GM19452 (cell line): Measurements from ENCODE around the gene EDRF1.
"Not testable (repeated sequence)": the region's sequence is repeated elsewhere in the genome, so short reads cannot be mapped to it uniquely, and the experiment has no call there.

Experiments used
- ATAC-seq: cut with Tn5 transposase; IDR thresholded peaks from one replicate; pipeline ENCODE4 v1.9.1; 2021; ENCODE audit not compliant: unreplicated experiment

Gene EDRF1

GRCh38 chr10:125708971-125709503 is 10.5 kb upstream of the EDRF1 start:
- peak; percentile 66 for ATAC-seq

GRCh38 chr10:125709553-125710474 is 9.7 kb upstream of the EDRF1 start:
- no peak for ATAC-seq

- ATAC-seq: no peak
Observed at GRCh38 chr10:125711110-125711750, 8.3 kb upstream of the EDRF1 start.

- ATAC-seq: not testable (repeated sequence)
Observed at GRCh38 chr10:125714728-125715127, 4.8 kb upstream of the EDRF1 start.

GRCh38 chr10:125720002-125720382 is 483 bp downstream of the EDRF1 start:
- no peak for ATAC-seq

GRCh38 chr10:125721035-125721434 is 1.5 kb downstream of the EDRF1 start:
- peak; percentile 48 for ATAC-seq

- ATAC-seq: no peak
Observed at GRCh38 chr10:125722811-125723210, 3.3 kb downstream of the EDRF1 start.

GRCh38 chr10:125726914-125727313 is 7.4 kb downstream of the EDRF1 start:
- no peak for ATAC-seq

GRCh38 chr10:125727436-125727835 is 7.9 kb downstream of the EDRF1 start:
- no peak for ATAC-seq

GRCh38 chr10:125734148-125734547 is 14.6 kb downstream of the EDRF1 start:
- ATAC-seq: no peak

- ATAC-seq: no peak
Observed at GRCh38 chr10:125734823-125735222, 15.3 kb downstream of the EDRF1 start.

- no peak for ATAC-seq
Observed at GRCh38 chr10:125738206-125738605, 18.7 kb downstream of the EDRF1 start.

GRCh38 chr10:125739994-125740679 is 20.6 kb downstream of the EDRF1 start:
- ATAC-seq: no peak

- no peak for ATAC-seq
Observed at GRCh38 chr10:125742465-125742864, 23.0 kb downstream of the EDRF1 start.

GRCh38 chr10:125744909-125745308 is 25.4 kb downstream of the EDRF1 start:
- no peak for ATAC-seq

GRCh38 chr10:125747417-125747816 is 27.9 kb downstream of the EDRF1 start:
- no peak for ATAC-seq

GRCh38 chr10:125756196-125756595 is 36.7 kb downstream of the EDRF1 start:
- no peak for ATAC-seq

- ATAC-seq: no peak
Observed at GRCh38 chr10:125756853-125757487, 37.5 kb downstream of the EDRF1 start.

GRCh38 chr10:125757742-125758141 is 38.2 kb downstream of the EDRF1 start:
- ATAC-seq: no peak

GRCh38 chr10:125761961-125762360 is 42.5 kb downstream of the EDRF1 start:
- ATAC-seq: no peak
